GM15510 (cell line): Measurements from ENCODE around the gene MROH2B.

Experiments used
- POLR2A ChIP-seq: IDR thresholded peaks from 3 replicates; pipeline ENCODE4 v1.6.1; 2011; ENCODE audit warnings: borderline replicate concordance; ENCODE audit not compliant: insufficient read length; ENCODE audit errors: extremely low read depth

The MROH2B gene

DNA sequence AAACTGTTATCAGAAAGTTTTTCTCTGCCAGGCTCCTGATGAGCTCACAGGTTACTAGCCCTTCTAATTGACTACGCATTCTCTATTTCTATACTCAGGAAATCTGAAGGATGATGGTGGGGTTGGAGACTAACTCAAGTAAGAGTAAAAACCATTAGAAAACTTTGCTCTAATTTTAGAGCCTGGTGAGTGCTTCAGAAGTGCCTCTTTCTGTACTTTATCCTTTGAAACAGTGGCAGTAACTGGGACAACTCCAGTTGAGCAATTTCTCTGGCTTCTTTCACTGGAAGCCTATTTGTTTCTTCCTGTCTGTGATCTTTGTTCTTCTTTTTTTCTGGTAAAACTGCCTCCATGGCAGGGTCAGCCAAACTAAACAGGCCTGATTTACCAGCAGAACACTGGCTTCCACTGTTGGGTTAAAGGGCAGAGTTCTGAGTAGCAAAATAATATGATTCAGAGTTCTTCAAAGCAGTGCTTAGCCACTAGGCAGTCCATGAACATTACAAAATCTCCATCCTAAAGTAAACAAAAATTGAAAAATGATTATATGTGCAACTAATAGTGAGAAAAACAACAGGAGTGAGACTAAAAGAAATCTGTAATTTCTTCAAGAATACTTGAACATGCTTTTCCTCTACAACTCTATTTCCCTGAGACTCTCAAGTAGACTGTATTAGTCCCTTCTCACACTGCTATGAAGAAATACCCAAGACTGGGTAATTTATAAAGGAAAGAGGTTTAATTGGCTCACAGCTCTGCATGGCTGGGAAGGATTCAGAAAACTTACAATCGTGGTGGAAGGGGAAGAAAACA, 79.8 kb downstream of the MROH2B start:
- TF ChIP-seq POLR2A = no peak

DNA sequence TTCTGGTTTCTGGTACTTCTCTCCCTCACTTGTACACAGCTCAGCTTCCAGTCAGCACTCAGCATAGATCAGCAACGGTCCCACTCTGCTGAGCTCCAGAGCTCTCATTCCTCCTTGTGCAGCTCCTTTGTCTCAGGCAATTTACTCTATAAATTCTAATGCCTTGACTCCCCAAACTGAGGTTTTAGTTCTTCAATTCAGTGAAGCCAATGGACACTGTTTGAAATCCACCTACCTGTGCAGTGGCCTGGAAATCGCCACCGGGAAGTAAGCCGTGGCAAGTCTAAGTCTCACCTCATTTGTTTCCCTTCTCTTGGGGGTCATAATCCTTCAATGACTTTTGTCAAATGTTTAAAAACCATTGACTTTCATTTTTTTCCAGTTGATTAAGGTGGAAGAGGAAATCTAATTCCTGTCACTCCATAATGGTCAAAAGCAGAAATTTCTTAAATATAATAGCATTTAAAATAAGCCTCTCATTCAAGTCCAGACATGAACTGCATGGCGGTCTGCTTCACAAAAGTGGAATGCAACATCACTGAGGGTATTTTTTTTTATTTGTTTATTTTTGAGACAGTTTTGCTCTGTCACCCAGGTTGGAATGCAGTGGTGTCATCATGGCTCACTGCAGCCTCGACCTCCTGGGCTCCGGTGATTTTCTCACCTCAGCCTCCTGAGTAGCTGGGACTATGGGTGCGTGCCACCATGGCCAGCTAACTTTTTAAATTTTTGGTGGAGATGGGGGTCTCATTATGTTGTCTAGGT, 82.2 kb downstream of the MROH2B start:
- no peak for TF ChIP-seq POLR2A

DNA sequence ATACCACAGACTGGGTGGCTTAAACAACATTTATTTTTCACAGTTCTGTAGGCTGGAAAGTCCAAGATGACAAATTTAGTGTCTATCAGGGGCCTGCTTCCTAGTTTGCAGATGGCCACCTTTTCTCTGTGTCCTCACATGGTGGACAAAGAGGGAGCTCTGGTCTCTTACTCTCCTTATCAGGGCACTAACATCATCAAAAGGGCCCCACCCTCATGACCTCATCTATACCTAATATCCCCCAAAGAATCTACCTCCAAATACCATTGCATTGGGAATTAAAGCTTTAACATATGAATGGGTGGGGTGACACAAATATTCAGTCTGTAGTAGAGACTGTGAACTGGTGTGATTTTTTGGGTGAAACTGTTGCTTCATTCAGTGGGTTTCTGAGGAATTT, 83.8 kb downstream of the MROH2B start:
- TF ChIP-seq POLR2A = no peak

DNA sequence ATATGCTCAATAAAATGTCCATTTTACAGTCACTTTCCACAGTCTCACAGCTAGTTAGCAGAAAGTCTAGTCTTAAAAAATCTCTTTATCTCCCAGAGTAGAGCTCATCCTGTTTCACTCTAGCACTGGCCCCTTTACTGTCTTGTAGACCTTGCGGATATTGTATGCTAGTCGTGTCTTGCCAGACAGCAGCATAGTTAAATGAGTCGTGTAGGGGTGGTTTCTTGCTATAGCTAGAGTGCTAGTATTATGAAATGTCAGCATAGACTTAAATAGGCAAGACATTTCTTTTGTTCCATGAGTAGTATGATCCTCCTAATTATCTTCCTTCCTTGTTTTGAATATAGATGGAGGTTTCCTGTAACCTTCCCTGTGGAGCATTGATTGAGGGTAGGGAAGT, 84.5 kb downstream of the MROH2B start:
- no peak for TF ChIP-seq POLR2A

DNA sequence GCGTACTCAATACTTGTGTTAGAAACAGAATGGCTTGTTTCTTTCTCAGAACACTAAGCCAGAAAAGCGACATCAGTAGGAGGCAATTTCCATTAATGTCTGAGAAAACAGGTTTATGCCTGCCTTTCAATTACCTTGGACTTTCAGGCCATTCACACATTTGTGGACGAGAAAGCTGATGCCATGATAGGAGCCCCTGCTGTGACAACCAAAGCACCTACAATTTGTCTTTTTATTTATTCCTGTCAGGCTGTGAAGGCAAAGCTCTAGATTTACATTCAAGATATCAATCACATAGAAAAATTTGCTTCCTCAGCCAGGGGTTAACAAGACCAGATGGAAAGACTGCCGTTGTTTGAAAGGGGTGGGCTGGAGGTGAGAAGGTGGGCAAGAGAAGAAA, 85.6 kb downstream of the MROH2B start:
- no peak for TF ChIP-seq POLR2A

DNA sequence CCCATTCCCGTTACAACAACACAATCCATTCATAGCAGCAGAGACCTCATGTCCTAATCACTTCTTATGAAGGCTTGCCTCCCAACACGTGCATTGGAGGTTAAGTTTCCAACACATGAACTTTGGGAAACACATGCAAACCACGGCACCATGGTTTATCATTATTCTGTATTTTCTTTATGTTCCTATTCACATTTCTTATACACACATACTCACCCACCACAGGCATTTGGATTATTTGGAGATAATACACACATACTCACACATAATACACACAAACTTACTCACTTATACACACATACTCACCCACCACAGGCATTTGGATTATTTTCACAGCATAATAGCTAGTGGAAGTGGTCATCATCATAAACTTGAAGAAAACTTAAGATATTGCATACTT, 86.3 kb downstream of the MROH2B start:
- no peak for TF ChIP-seq POLR2A

DNA sequence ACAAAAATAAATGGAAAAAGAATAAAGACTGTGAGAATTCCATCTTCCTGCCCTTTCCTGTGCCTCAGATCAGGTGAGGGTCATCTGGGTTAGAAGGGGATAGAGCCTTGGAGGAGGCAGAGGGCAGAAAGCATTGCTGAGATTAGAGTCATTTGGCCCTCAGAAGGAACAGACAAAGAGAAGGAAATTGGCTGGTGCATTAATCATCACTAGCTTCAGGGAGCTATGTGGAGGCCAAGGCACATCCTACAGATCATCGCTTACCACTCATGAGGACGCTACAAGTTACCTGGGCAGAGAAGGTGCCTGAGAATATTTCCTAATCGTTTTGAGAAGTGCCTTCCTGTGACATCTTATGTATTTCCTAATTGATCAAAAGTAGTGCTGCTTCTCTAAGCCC, 87.4 kb downstream of the MROH2B start:
- no peak for TF ChIP-seq POLR2A

DNA sequence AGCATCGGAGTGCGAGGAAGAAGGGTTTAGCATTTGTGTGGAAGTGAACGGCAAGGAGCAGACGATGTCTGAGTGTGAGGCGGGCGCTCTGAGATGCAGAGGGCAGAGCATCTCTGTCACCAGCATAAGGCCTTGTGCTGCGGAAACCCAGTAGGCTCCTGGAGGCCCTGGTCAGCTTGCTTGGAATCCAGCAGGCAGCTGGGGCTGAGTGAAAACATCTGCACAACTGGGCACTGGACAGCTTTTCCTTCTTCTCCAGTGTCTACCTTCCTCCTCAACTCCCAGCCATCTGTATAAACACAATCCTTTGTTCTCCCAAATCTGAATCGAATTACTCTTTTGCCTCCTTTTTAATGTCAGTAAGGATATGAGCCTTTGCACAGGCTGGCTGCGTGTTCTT, 89.7 kb downstream of the MROH2B start:
- TF ChIP-seq POLR2A = no peak

DNA sequence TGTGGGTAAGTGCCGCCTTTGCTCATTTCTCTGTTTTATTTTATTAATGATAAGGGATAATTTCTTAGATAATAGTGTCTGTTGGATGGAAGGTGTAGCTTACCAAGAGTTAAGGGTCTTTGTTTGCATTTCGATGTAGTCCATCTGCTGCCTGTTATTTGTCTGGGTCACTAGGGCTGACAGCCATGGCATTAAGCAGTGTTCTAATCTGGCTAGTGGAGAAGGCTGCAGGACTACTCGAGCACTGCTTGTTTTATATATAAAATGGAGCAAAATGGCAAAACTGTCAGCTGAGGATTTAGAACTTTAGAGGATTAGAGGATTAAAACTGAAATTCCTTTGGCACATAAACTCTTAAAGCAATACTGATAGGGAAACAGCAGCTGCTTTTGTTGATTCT, 94.3 kb downstream of the MROH2B start:
- no peak for TF ChIP-seq POLR2A

DNA sequence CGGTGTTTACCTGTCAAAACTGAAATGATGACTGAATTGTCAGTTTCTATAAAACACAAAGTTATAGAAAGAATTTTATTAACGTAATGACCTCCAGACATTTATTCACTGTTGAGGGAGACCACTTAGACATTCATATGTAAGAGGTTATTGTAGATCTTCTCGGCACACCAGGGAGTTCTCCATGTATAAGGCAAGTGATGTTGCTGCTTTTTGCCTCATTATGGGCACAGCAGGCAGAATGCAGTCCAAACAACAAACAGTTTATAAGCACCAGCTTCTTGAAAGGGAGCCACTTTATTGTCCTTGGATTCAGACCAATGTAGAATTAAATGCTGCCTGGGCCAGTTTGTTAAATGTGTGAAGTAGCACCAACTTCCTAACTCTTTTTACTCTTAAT, 95.1 kb downstream of the MROH2B start:
- TF ChIP-seq POLR2A = no peak

DNA sequence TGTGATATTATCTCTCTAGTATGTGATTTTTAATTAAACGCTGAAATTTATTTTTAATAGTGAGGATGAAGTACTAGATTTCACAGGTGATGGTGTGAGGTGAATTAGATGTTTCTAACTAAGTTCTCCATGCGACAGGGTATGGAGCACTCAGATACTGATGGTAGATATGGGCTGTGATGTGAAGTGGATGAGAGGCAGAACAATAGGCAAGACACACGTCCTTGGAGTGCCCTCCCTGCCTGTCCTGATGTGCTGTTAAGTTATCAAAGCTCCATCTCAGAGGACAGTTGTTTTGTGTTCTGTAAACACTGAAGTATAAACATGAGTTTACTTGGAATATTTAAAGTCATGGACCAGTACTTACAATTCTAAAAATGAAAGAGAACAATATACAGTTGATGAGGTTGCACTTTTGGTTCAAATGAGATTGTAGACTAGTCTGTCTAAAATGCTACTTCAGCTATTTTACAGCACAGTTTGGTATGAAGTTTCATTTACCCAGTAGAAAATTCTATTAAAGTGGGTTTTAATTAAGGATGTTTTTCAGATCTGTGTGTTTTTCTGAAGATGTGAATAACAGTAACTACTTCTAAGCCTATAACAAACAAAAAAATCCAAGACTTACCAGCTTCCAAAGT, 97.7 kb downstream of the MROH2B start:
- no peak for TF ChIP-seq POLR2A

DNA sequence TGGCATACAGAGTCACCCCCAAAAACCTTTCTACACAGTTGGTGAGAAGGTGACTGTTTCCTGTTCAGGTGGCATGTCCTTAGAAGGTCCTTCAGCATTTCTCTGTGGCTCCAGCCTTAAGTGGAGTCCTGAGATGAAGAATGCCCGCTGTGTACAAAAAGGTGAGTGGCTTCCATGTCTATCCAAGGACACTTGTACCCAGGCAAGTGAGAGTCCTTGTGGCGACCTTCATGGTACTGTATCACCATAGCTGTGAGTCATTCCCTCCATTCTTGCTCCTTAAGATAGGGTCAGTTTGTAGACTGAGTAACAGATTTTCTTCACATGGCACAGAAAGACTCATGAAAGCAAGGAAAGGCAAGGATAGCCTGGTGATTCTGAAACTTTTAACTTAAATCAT, 98.7 kb downstream of the MROH2B start:
- no peak for TF ChIP-seq POLR2A

DNA sequence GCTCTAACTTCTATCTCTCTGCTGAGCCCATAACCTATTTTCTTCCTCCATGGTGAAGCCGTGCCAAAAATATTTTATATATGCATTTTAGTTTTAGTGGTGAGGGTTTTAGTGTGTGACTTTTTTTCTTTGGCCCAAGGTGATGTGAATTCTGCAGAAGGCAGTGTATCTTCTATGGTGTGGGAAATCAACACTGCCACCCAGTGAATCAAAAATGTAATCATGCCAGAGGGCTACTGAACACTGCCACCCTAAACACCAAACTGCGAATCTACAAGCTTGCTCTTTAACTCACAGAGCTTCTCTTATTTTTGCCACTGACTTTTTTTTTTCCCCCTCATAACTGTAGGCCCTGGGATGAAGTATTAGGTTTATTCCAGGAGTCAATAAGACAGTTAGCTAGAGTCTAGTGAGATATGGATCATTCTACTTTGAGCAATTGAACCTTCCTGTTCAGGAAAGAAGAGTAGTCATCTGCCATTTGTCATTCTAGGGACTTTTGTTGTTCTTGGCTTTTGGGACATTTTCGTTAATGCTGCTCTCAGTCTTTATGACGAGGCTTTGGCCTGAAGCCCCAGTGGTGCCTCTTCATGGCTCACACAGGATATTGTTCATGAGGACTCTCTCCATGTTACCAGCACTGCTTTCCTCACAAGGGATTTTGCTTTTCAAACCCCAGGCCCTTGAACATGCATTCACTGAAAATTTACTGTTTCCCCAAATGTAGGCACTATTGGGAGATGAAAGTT, 108.8 kb downstream of the MROH2B start:
- no peak for TF ChIP-seq POLR2A

DNA sequence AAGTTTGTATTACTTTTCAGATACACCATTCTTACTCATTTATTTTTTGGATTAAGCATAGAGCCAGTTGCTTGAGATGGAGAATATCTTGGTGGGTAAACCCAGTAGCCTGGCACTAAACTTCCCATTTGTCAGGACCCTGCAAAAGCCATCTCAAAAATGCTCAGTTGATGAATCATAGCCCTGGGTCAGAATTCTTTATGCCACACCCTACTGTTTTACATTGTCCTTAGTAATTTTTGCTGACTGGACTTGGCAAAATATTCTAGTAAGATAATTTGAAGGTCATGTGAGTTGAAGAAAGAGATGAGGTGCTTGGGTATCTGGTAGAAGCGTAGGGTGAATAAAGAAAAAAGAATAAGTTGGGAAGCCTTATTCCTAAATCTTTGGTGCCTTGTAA, 111.1 kb downstream of the MROH2B start:
- TF ChIP-seq POLR2A = no peak

DNA sequence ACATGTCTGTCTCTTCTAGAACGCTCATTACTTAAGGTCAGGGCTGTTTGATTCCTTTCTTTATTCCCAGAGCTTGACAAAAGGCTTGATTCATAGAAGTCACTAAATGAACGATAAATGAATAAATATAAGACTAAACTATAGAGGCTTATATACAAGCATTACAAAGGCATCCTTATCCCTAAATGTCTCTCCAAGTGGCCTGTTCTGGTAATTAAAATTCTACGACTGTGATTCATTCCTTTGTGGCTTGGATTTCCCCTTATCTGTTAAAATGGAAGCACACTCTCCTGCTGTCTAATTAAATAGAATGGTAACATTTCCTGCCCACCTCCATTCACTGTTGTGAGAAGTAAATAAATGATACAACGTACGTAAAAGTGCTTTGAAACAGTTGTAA, 112.3 kb downstream of the MROH2B start:
- TF ChIP-seq POLR2A = no peak

DNA sequence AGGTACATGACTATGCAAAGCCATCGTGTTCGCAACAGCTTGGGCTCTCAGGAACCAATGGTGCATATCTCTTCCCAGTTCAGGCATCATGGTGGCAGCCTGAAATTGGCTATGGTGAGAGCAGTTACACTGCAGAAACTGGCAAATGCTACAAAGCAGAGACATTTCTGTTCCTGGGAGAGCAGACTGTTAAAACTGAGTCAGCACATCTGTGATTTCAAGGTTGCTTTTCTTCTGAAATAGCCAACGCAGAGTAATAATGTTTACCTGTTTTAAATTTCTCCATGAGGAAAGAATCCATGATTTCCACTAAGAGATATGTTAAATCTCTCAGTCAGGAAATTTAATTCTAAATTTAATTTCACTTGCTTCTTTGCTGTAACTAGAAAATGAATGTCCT, 114.1 kb downstream of the MROH2B start:
- no peak for TF ChIP-seq POLR2A

DNA sequence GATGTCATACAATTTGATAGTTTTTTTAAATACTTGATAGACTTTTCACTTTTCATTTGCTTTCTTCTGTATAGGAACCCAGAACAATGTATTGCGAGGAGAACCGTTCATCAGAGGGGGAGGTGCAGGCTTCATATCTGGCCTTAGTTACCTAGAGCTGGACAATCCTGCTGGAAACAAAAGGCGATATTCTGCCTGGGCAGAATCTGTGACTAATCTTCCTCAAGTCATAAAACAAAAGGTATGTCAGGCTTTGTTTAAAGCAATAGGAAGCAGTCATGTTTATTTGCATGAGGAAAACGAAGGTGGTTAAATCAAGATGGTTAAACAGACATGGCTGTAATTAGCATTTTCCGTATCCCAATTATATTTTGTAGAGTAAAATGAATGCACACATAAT, 115.8 kb downstream of the MROH2B start:
- no peak for TF ChIP-seq POLR2A
